SK-N-SH treated with all-trans-retinoic acid at 6 μM for 48 hours (cell line): ENCODE data around the gene LRRC63.

Source experiments
- ATAC-seq: fragments of 200-7000 bp; cut with Tn5 transposase; 3 replicates; pipeline ENCODE4 v1.9.1; 2020; ENCODE audit warnings: mild to moderate bottlenecking, moderate library complexity
- ARNTL ChIP-seq: fragments of 450-650 bp; formaldehyde crosslinking; IDR thresholded peaks from 2 replicates; pipeline ENCODE4 v1.5.0; 2020; ENCODE audit warnings: low read depth, mild to moderate bottlenecking, moderate library complexity, borderline replicate concordance
- BACH2 ChIP-seq: fragments of 250-450 bp; sonication (Bioruptor Pico); IDR thresholded peaks from 2 replicates; pipeline ENCODE4 v1.9.0; 2021; ENCODE audit warnings: mild to moderate bottlenecking, borderline replicate concordance
- CREB5 ChIP-seq: fragments of 250-450 bp; sonication (Bioruptor Pico); IDR thresholded peaks from 2 replicates; pipeline ENCODE4 v1.5.1; 2020; ENCODE audit warnings: low read depth, mild to moderate bottlenecking, moderate library complexity
- CSDC2 ChIP-seq: fragments of 250-450 bp; sonication (Bioruptor Pico); IDR thresholded peaks from 2 replicates; pipeline ENCODE4 v1.5.0; 2020; ENCODE audit warnings: mild to moderate bottlenecking, moderate library complexity
- CSRNP3 ChIP-seq: fragments of 250-450 bp; sonication (Bioruptor Pico); IDR thresholded peaks from 2 replicates; pipeline ENCODE4 v1.5.1; 2021; ENCODE audit warnings: mild to moderate bottlenecking, moderate library complexity
- ESRRG ChIP-seq: fragments of 250-450 bp; sonication (Bioruptor Pico); IDR thresholded peaks from 2 replicates; pipeline ENCODE4 v1.6.1; 2021; ENCODE audit warnings: mild to moderate bottlenecking
- GLIS3 ChIP-seq: fragments of 250-450 bp; sonication (Bioruptor Pico); IDR thresholded peaks from 2 replicates; pipeline ENCODE4 v1.5.0; 2020; ENCODE audit warnings: mild to moderate bottlenecking, moderate library complexity
- ISL1 ChIP-seq: fragments of 250-450 bp; sonication (Bioruptor Pico); IDR thresholded peaks from 2 replicates; pipeline ENCODE4 v2.1.2; 2022; ENCODE audit warnings: mild to moderate bottlenecking, moderate library complexity
- OSR1 ChIP-seq: fragments of 250-450 bp; sonication (Bioruptor Pico); IDR thresholded peaks from 2 replicates; pipeline ENCODE4 v1.8.0; 2022; ENCODE audit warnings: moderate library complexity, mild to moderate bottlenecking, inconsistent platforms
- PATZ1 ChIP-seq: fragments of 250-450 bp; sonication (Bioruptor Pico); IDR thresholded peaks from 2 replicates; pipeline ENCODE4 v1.8.0; 2020; ENCODE audit warnings: mild to moderate bottlenecking, moderate library complexity, borderline replicate concordance
- POU6F1 ChIP-seq: fragments of 250-450 bp; sonication (Bioruptor Pico); IDR thresholded peaks from 2 replicates; pipeline ENCODE4 v1.8.0; 2021; ENCODE audit warnings: low read depth, mild to moderate bottlenecking, moderate library complexity, borderline replicate concordance
- PPARA ChIP-seq: fragments of 250-450 bp; sonication (Bioruptor Pico); IDR thresholded peaks from 2 replicates; pipeline ENCODE4 v1.5.0; 2020; ENCODE audit warnings: mild to moderate bottlenecking, borderline replicate concordance
- SNAI2 ChIP-seq: fragments of 250-450 bp; sonication (Bioruptor Pico); IDR thresholded peaks from 2 replicates; pipeline ENCODE4 v1.5.0; 2020; ENCODE audit warnings: mild to moderate bottlenecking, moderate library complexity
- TCF4 ChIP-seq: fragments of 250-450 bp; sonication (Bioruptor Pico); IDR thresholded peaks from 2 replicates; pipeline ENCODE4 v1.8.0; 2021; ENCODE audit warnings: mild to moderate bottlenecking, moderate library complexity, borderline replicate concordance
- TOX ChIP-seq: fragments of 250-450 bp; sonication (Bioruptor Pico); IDR thresholded peaks from 2 replicates; pipeline ENCODE4 v1.8.0; 2021; ENCODE audit warnings: mild to moderate bottlenecking, moderate library complexity, borderline replicate concordance
- TSHZ2 ChIP-seq: fragments of 250-450 bp; sonication (Bioruptor Pico); IDR thresholded peaks from 2 replicates; pipeline ENCODE4 v1.5.0; 2020; ENCODE audit warnings: mild to moderate bottlenecking, moderate library complexity
- ZFP30 ChIP-seq: fragments of 450-650 bp; formaldehyde crosslinking; IDR thresholded peaks from 2 replicates; pipeline ENCODE4 v1.5.0; 2022; ENCODE audit warnings: mild to moderate bottlenecking, moderate library complexity
- ZNF565 ChIP-seq: fragments of 450-650 bp; formaldehyde crosslinking; conservative IDR thresholded peaks from 2 replicates; pipeline ENCODE4 v1.5.0; 2020; ENCODE audit warnings: low read depth, mild to moderate bottlenecking, moderate library complexity
- ZNF70 ChIP-seq: fragments of 450-650 bp; formaldehyde crosslinking; IDR thresholded peaks from 2 replicates; pipeline ENCODE4 v1.5.0; 2020; ENCODE audit warnings: mild to moderate bottlenecking, moderate library complexity

Gene LRRC63

GRCh38 chr13:46232281-46232680 lies 20.6 kb downstream of the LRRC63 start:
- TF ChIP-seq PPARA (no peak), ARNTL (no peak), TSHZ2 (CRISPR knock-in tag) (no peak), TCF4 (CRISPR knock-in tag) (no peak), ZFP30 (CRISPR knock-in tag) (no peak), PATZ1 (CRISPR knock-in tag) (no peak), BACH2 (no peak), ZNF70 (no peak), SNAI2 (CRISPR knock-in tag) (no peak), GLIS3 (no peak), TOX (CRISPR knock-in tag) (no peak)
- ATAC-seq: no peak

GRCh38 chr13:46235286-46235685 lies 23.6 kb downstream of the LRRC63 start:
- TF ChIP-seq TOX (CRISPR knock-in tag) (no peak), ZNF70 (no peak), PATZ1 (CRISPR knock-in tag) (no peak), ESRRG (CRISPR knock-in tag) (no peak), TCF4 (CRISPR knock-in tag) (no peak), OSR1 (CRISPR knock-in tag) (no peak), SNAI2 (CRISPR knock-in tag) (no peak), CSDC2 (CRISPR knock-in tag) (no peak)
- no peak for ATAC-seq

GRCh38 chr13:46265292-46265691 lies 53.6 kb downstream of the LRRC63 start:
- TF ChIP-seq ZNF565 (no peak), ZFP30 (CRISPR knock-in tag) (no peak), PATZ1 (CRISPR knock-in tag) (no peak), ARNTL (no peak), CREB5 (CRISPR knock-in tag) (no peak), OSR1 (CRISPR knock-in tag) (no peak), TOX (CRISPR knock-in tag) (no peak), CSRNP3 (CRISPR knock-in tag) (no peak), GLIS3 (no peak), ZNF70 (no peak), POU6F1 (no peak), TCF4 (CRISPR knock-in tag) (no peak), PPARA (no peak), ISL1 (CRISPR knock-in tag) (no peak)
- TF ChIP-seq, all 23 proteins: peak for 0
- ATAC-seq: no peak
